ENCODE measurements around the gene ADCY1. TPM values are rescaled to one million over a fixed set of nuclear protein-coding genes. Genes with fewer than 3 reads are reported as not detected.

Gene ADCY1
- total RNA-seq, 1 donor from 2014 or later, result 13.7 TPM

GRCh38 chr7:45696476-45696875, 122.3 kb downstream of the ADCY1 start:
- Mint-ChIP-seq H3K4me1 (peaks cover 10% of the 10 kb centered on the region), H3K27me3 (ENCODE audit: low read depth) (no peaks in the 10 kb centered on the region), H3K27ac (ENCODE audit: unreplicated experiment) (peak overlapping the region; percentile 58), H3K9me3 (no peaks in the 10 kb centered on the region), H3K36me3 (ENCODE audit: low read depth) (no peaks in the 10 kb centered on the region), H3K4me3 (no peak overlapping the region)
- TF ChIP-seq CTCF (conservative IDR thresholded peaks at IDR 0.05), result no peak
- no peak for DNase-seq (ENCODE audit: low read depth, low spot score)

- H3K4me1 Mint-ChIP-seq, result peaks cover 10% of the 10 kb centered on the region
- no peak overlapping the region for H3K4me3 Mint-ChIP-seq
- TF ChIP-seq CTCF (conservative IDR thresholded peaks at IDR 0.05), result no peak
- no peaks in the 10 kb centered on the region for H3K27me3 Mint-ChIP-seq (ENCODE audit: low read depth)
- H3K9me3 Mint-ChIP-seq, result no peaks in the 10 kb centered on the region
- no peak overlapping the region for H3K27ac Mint-ChIP-seq (ENCODE audit: unreplicated experiment)
- no peaks in the 10 kb centered on the region for H3K36me3 Mint-ChIP-seq (ENCODE audit: low read depth)
- no peak for DNase-seq (ENCODE audit: low read depth, low spot score)
Measured at GRCh38 chr7:45697576-45698136, 123.5 kb downstream of the ADCY1 start.

GRCh38 chr7:45698303-45699014, 124.3 kb downstream of the ADCY1 start:
- no peak for TF ChIP-seq CTCF (conservative IDR thresholded peaks at IDR 0.05)
- Mint-ChIP-seq H3K27ac (ENCODE audit: unreplicated experiment) (no peak overlapping the region), H3K4me3 (no peak overlapping the region), H3K36me3 (ENCODE audit: low read depth) (peaks cover 3% of the 10 kb centered on the region), H3K27me3 (ENCODE audit: low read depth) (no peaks in the 10 kb centered on the region), H3K4me1 (peaks cover 10% of the 10 kb centered on the region), H3K9me3 (no peaks in the 10 kb centered on the region)
- no peak for DNase-seq (ENCODE audit: low read depth, low spot score)

GRCh38 chr7:45699015-45699309, 124.8 kb downstream of the ADCY1 start:
- no peak for TF ChIP-seq CTCF (conservative IDR thresholded peaks at IDR 0.05)
- H3K4me3 Mint-ChIP-seq, result no peak overlapping the region
- no peaks in the 10 kb centered on the region for H3K9me3 Mint-ChIP-seq
- H3K4me1 Mint-ChIP-seq, result peaks cover 10% of the 10 kb centered on the region
- no peak for DNase-seq (ENCODE audit: low read depth, low spot score)
- peaks cover 3% of the 10 kb centered on the region for H3K36me3 Mint-ChIP-seq (ENCODE audit: low read depth)
- no peaks in the 10 kb centered on the region for H3K27me3 Mint-ChIP-seq (ENCODE audit: low read depth)
- H3K27ac Mint-ChIP-seq (ENCODE audit: unreplicated experiment), result no peak overlapping the region

- no peak overlapping the region for H3K4me3 Mint-ChIP-seq
- H3K4me1 Mint-ChIP-seq, result peaks cover 10% of the 10 kb centered on the region
- H3K27ac Mint-ChIP-seq (ENCODE audit: unreplicated experiment), result no peak overlapping the region
Measured at GRCh38 chr7:45699726-45700390, 125.7 kb downstream of the ADCY1 start.

More at GRCh38 chr7:45699726-45700390, 125.7 kb downstream of the ADCY1 start:
- DNase-seq (ENCODE audit: low read depth, low spot score), result no peak
- peaks cover 3% of the 10 kb centered on the region for H3K36me3 Mint-ChIP-seq (ENCODE audit: low read depth)
- TF ChIP-seq CTCF (conservative IDR thresholded peaks at IDR 0.05), result no peak
- H3K27me3 Mint-ChIP-seq (ENCODE audit: low read depth), result no peaks in the 10 kb centered on the region
- no peaks in the 10 kb centered on the region for H3K9me3 Mint-ChIP-seq

Measured in neural crest cell (in vitro differentiated cells).